Nucleus accumbens (tissue), 56 donors: ENCODE data around the gene CRELD2.

Experiments
- DNase-seq, 56 donors: peaks; one replicate each; lab custom pipeline; 2025; lab: John Stamatoyannopoulos, UW

Gene CRELD2

GRCh38 chr22:49954354-49954753 is 35.9 kb downstream of the CRELD2 start:
- DNase-seq = peak in 4 of 56 donors; percentile 19 to 37 (median 24)

- no peak for DNase-seq
These were observed 36.7 kb downstream of the CRELD2 start for GRCh38 chr22:49954991-49955580.

GRCh38 chr22:49955581-49956417 is 37.4 kb downstream of the CRELD2 start:
- DNase-seq = no peak

- DNase-seq = no peak
These were observed 38.0 kb downstream of the CRELD2 start for GRCh38 chr22:49956418-49956770.

GRCh38 chr22:49956914-49957825 is 38.7 kb downstream of the CRELD2 start:
- DNase-seq = no peak

GRCh38 chr22:49957826-49958365 is 39.5 kb downstream of the CRELD2 start:
- DNase-seq = no peak

GRCh38 chr22:49958366-49958921 is 40.0 kb downstream of the CRELD2 start:
- DNase-seq = no peak

- no peak for DNase-seq
These were observed 40.7 kb downstream of the CRELD2 start for GRCh38 chr22:49958931-49959781.

- DNase-seq = peak in 2 of 56 donors; percentile 54 to 77
These were observed 41.3 kb downstream of the CRELD2 start for GRCh38 chr22:49959782-49960158.

GRCh38 chr22:49960159-49961004 is 41.9 kb downstream of the CRELD2 start, which contains the start of gene PIM3:
Gene PIM3 (plus strand): TSS chr22:49960772. CDS start chr22:49960948, 176 bp downstream.
- peak; percentile 49 to 96 (median 90) for DNase-seq

- peak in 4 of 56 donors; percentile 21 to 48 (median 30) for DNase-seq
These were observed 42.7 kb downstream of the CRELD2 start for GRCh38 chr22:49961005-49961600.

- peak in 1 of 56 donors; percentile 36 for DNase-seq
These were observed 43.2 kb downstream of the CRELD2 start for GRCh38 chr22:49961601-49962011.

GRCh38 chr22:49962012-49962750 is 43.7 kb downstream of the CRELD2 start:
- peak in 47 of 56 donors; percentile 17 to 83 (median 60) for DNase-seq

- no peak for DNase-seq
These were observed 44.6 kb downstream of the CRELD2 start for GRCh38 chr22:49962751-49963646.

GRCh38 chr22:49963647-49964026 is 45.2 kb downstream of the CRELD2 start:
- no peak for DNase-seq
